ENCODE results near the gene SOD1. TPM values are rescaled to one million over a fixed set of nuclear protein-coding genes. Genes with fewer than 3 reads are reported as not detected.

Gene SOD1
- total RNA-seq, 4 donors from 2014 or later = 219 to 337 (median 248) TPM

DNA sequence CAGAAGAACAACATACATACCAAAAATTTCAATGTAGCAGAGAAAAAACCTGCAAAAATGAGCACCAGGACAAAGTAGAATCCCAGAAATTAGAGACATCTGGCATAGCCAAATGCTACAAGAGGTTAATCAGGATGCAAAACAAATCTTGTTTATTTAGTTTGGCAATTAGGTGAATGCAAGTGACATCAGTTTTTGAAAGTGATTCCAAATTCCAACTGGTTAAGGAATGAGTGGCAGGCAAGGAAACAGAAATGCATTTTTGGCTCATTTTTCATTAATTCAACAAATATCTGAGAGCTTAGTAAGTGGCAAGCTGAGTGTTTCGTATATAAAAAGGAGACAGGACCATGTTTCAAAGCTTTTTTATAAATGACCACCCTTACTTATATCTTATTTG lies 51.1 kb downstream of the SOD1 start:
- WGBS, 2 donors (ENCODE audit: low coverage in 1 of 2) = 28 to 29% methylated on average over 1 of the region's 1 CpG
- Histone ChIP-seq H3K27me3 (no peaks in the 10 kb centered on the region), H3K9me3 (no peaks in the 10 kb centered on the region), H3K27ac (no peak overlapping the region), H3K4me3 (no peak overlapping the region), H3K36me3 (no peaks in the 10 kb centered on the region), H3K4me1 (peaks cover 0 to 80% (median 16%) of the 10 kb centered on the region in 3 donors)
- TF ChIP-seq POLR2A (IDR thresholded peaks at IDR 0.05) (no peak), EP300 (IDR thresholded peaks at IDR 0.05) (no peak), POLR2AphosphoS5 (IDR thresholded peaks at IDR 0.05) (no peak)
- TF ChIP-seq, protein P1, sequence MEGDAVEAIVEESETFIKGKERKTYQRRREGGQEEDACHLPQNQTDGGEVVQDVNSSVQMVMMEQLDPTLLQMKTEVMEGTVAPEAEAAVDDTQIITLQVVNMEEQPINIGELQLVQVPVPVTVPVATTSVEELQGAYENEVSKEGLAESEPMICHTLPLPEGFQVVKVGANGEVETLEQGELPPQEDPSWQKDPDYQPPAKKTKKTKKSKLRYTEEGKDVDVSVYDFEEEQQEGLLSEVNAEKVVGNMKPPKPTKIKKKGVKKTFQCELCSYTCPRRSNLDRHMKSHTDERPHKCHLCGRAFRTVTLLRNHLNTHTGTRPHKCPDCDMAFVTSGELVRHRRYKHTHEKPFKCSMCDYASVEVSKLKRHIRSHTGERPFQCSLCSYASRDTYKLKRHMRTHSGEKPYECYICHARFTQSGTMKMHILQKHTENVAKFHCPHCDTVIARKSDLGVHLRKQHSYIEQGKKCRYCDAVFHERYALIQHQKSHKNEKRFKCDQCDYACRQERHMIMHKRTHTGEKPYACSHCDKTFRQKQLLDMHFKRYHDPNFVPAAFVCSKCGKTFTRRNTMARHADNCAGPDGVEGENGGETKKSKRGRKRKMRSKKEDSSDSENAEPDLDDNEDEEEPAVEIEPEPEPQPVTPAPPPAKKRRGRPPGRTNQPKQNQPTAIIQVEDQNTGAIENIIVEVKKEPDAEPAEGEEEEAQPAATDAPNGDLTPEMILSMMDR (IDR thresholded peaks at IDR 0.05) = no peak
- no peak for ATAC-seq

DNA sequence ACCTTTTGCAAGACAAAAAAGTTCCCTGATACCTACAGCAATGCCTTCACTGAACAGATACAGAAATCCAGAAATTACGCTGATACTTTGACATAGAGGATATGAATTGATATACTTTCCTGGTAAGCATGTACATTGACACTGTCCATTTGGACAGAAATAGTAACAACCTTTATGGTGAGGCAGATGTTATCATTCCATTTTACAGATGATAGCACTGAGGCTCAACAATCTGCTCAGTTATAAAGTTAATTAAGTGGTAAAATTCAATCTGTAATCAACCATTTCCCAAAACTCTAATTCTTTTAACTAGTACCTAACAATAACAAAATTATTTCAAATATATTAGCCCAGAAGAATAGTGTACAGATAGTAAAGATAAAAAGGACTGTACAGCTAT lies 51.8 kb downstream of the SOD1 start:
- 88 to 100% methylated on average over 1 of the region's 1 CpG for WGBS, 2 donors (ENCODE audit: low coverage in 1 of 2)
- no peak overlapping the region for H3K27ac ChIP-seq
- no peak for ATAC-seq
- H3K4me3 ChIP-seq = no peak overlapping the region
- no peaks in the 10 kb centered on the region for H3K9me3 ChIP-seq
- no peaks in the 10 kb centered on the region for H3K27me3 ChIP-seq
- TF ChIP-seq POLR2A (IDR thresholded peaks at IDR 0.05) (no peak), EP300 (IDR thresholded peaks at IDR 0.05) (no peak), POLR2AphosphoS5 (IDR thresholded peaks at IDR 0.05) (no peak)
- TF ChIP-seq, protein P1 (IDR thresholded peaks at IDR 0.05) = no peak
- peaks cover 0 to 86% (median 16%) of the 10 kb centered on the region in 3 donors for H3K4me1 ChIP-seq
- H3K36me3 ChIP-seq = no peaks in the 10 kb centered on the region

DNA sequence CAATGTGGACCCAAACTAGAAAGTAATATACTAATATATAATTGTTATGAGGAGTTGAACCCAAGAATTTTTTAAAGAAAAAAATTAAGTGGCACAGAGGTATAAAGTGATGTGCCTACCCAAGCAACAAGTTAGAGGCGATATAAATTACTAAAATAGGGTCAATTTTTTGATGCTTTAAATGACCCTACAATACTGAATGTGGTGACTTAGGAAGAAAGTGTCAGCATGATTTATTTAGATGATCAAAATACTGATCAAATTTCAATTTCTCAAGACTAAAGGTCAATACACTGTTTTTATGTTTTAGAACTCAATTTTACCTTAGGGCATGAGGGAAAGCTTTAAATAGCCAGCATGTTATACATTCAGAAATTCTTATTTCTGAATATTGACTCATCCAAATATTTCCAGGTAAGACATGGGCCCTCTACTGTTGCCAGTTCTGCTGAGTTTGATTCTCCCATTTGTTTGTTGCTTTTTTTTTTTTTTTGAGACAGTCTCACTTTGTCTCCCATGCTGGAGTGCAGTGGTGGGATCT lies 52.3 kb downstream of the SOD1 start:
- no peaks in the 10 kb centered on the region for H3K36me3 ChIP-seq
- no peak overlapping the region for H3K27ac ChIP-seq
- no peaks in the 10 kb centered on the region for H3K27me3 ChIP-seq
- H3K4me1 ChIP-seq = peaks cover 0 to 86% (median 18%) of the 10 kb centered on the region in 3 donors
- no peak for TF ChIP-seq EP300 (IDR thresholded peaks at IDR 0.05)
- no peak for TF ChIP-seq POLR2AphosphoS5 (IDR thresholded peaks at IDR 0.05)
- TF ChIP-seq, protein P1 (IDR thresholded peaks at IDR 0.05) = no peak
- TF ChIP-seq POLR2A (IDR thresholded peaks at IDR 0.05) = no peak
- ATAC-seq = no peak
- 100% methylated on average over 1 of the region's 1 CpG for WGBS, 2 donors (ENCODE audit: low coverage in 1 of 2)
- no peak overlapping the region for H3K4me3 ChIP-seq
- H3K9me3 ChIP-seq = no peaks in the 10 kb centered on the region

DNA sequence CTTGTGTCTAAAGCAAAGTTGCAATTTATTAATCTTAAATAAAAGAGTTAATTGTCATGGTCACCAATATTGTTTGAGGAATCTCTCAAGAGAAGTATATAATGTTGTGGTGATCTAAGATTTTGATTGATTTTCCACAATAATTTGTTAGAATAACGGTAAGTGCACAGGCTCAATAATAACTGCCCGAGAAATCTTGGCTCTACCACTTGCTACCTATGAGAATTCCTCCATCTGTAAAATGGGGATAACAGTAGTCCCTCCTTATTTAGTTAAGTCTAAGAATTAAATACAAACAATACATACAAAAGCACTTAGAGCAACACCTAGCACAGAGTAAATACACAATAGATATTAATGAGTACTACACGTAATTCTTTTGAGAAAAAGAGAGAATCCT lies 53.6 kb downstream of the SOD1 start:
- H3K27me3 ChIP-seq = no peaks in the 10 kb centered on the region
- H3K9me3 ChIP-seq = no peaks in the 10 kb centered on the region
- no peak overlapping the region for H3K27ac ChIP-seq
- TF ChIP-seq, protein P1 (IDR thresholded peaks at IDR 0.05) = no peak
- TF ChIP-seq EP300 (IDR thresholded peaks at IDR 0.05) (no peak), POLR2A (IDR thresholded peaks at IDR 0.05) (no peak), POLR2AphosphoS5 (IDR thresholded peaks at IDR 0.05) (no peak)
- ATAC-seq = no peak
- WGBS, 2 donors (ENCODE audit: low coverage in 1 of 2) = 41 to 47% methylated on average over 3 of the region's 3 CpGs
- no peaks in the 10 kb centered on the region for H3K36me3 ChIP-seq
- H3K4me3 ChIP-seq = no peak overlapping the region
- H3K4me1 ChIP-seq = peaks cover 0 to 87% (median 18%) of the 10 kb centered on the region in 3 donors

DNA sequence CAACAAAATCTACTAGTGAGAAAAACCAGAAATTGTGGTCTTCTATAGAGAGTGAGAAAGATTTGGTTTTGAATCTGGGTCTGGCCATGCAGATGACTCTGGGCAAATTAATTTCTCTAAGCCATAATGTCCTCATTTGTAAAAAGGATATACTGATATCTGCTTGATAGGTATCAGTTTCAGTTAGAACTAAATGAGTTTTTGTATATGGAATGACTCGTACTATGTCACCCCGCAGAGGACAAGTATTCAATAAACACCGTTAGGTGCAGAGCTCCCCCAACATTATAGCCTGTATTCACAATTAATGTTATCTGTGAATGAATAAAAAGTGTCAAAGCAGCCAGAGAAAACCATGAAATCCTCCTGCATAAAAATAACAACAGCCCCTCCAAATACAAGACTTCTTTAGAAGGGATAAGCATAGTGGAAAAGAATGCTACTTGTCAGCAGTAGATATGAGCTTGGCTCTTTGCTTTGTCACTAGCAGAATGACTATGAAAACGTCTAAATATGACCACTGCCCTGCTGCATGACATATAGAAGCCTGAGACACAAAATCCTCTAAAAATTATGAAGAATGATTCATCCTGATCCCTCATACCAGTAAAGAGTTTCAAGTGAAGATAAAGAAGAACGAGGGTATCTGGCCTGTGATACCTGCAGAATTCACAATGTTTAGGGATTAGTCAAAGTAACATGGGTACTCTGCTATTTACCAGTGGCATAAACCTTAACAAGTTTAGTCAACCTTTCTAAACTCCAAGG lies 54.7 kb downstream of the SOD1 start:
- TF ChIP-seq, protein P1 (IDR thresholded peaks at IDR 0.05) = no peak
- TF ChIP-seq POLR2AphosphoS5 (IDR thresholded peaks at IDR 0.05) = no peak
- TF ChIP-seq POLR2A (IDR thresholded peaks at IDR 0.05) = no peak
- no peak for TF ChIP-seq EP300 (IDR thresholded peaks at IDR 0.05)
- no peak overlapping the region for H3K27ac ChIP-seq
- WGBS, 2 donors (ENCODE audit: low coverage in 1 of 2) = 70 to 73% methylated on average over 4 to 5 of the region's 5 CpGs

More for the DNA sequence above, 54.7 kb downstream of the SOD1 start:
- no peak for ATAC-seq
- H3K36me3 ChIP-seq = no peaks in the 10 kb centered on the region
- no peaks in the 10 kb centered on the region for H3K9me3 ChIP-seq
- no peak overlapping the region for H3K4me3 ChIP-seq
- no peaks in the 10 kb centered on the region for H3K27me3 ChIP-seq
- peaks cover 0 to 85% (median 18%) of the 10 kb centered on the region in 3 donors for H3K4me1 ChIP-seq

All from gastroesophageal sphincter (tissue), 4 donors.